Measurements from ENCODE around the gene PDIA4. TPM values are rescaled to one million over a fixed set of nuclear protein-coding genes. Genes with fewer than 3 reads are reported as not detected.

PDIA4 gene
- total and polyA plus RNA-seq, 4 experiments from 2014 or later: 82.8 to 125 (median 94.5) TPM

DNA sequence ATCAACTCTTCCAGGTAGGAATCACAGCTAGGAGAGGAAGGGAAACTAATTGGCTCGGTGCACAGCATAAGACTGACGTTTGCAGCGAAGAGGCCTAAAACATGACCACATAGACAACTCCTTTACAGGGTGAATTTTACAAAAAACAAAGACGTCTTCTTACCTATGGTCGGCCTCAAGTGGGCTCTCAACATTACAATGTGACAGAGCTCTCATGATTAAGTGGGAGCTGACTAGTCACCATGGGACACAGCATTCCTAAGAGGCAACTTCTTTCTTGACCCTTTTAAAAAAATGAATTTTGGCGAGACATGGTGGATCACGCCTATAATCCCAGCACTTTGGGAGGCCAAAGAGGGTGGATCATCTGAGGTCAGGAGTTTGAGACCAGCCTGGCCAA is 4.6 kb downstream of the PDIA4 start:
- Mint-ChIP-seq H3K4me3 (peak overlapping the region in 2 of 8 donors; percentile 8 to 26), H3K36me3 (peaks cover 13 to 43% of the 10 kb centered on the region in 2 donors)
- CTCF ChIA-PET (ENCODE audit: partially characterized antibody): interaction anchor here (2.6 to 8.6 kb wide), 2 partner anchors 18 to 42 kb away, joined by 11 to 84 read pairs; no protein-coding TSS in a partner anchor

DNA sequence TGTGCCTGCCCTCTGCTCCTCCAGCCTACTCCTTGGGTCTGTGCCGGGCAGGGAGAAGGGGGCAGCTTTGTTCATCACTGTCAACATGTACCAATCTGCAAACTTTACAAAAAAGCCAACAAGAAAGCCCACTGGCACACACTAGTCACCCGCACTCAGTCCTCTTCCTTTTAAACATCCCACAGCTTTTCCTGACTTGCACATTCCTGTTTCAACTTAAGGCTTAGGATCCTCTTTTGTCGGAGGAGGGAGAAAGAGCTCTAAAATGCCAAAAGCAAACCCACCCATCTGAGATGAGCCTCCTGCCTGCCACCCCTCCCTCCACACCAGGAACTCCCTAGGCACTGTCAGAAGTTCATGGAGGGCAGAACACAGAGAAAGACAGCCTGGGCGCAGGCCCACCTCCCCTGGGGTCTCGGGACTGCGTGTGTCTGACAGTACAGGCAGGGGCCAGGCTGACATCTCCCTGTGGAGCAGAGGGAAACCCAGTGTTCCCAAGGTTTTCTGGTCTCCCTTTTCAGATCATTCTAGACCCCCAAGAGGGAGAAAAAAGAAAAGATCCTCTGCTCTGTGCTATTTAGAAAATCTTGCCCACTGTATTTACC is 5.4 kb downstream of the PDIA4 start:
- H3K27me3 Mint-ChIP-seq: no peaks in the 10 kb centered on the region
- no peak overlapping the region for H3K4me3 Mint-ChIP-seq
- no peaks in the 10 kb centered on the region for H3K27me3 ChIP-seq (ENCODE audit: insufficient read depth, low read length)
- no peak overlapping the region for H3K27ac ChIP-seq (ENCODE audit: low read depth, low read length)
- CTCF ChIA-PET (ENCODE audit: partially characterized antibody): interaction anchor here (2.6 to 8.6 kb wide), 3 partner anchors 12 to 43 kb away, joined by 11 to 84 read pairs (median 11); no protein-coding TSS in a partner anchor
- no peaks in the 10 kb centered on the region for H3K9me3 ChIP-seq (ENCODE audit: control insufficient read depth in 1 of 2, low read length in 2 of 2)
- peaks cover 38 to 55% (median 46%) of the 10 kb centered on the region in 4 donors for H3K4me1 Mint-ChIP-seq
- peak overlapping the region in 5 of 7 donors; percentile 15 to 75 (median 61) for H3K27ac Mint-ChIP-seq
- intact Hi-C loops (cut with micrococcal nuclease): no loop called here
- no peak overlapping the region for H3K4me3 ChIP-seq (ENCODE audit: low read length in 2 of 2)
- no peak for DNase-seq
- peaks cover 0 to 2% (median 0%) of the 10 kb centered on the region in 8 donors for H3K9me3 Mint-ChIP-seq
- H3K36me3 ChIP-seq (ENCODE audit: insufficient read depth, low read length): peaks cover 12% of the 10 kb centered on the region
- POLR2A ChIA-PET (ENCODE audit: partially characterized antibody): interaction anchor here (1.4 kb wide), 1 partner anchor 35 kb away, joined by 3 read pairs; no protein-coding TSS in a partner anchor
- H3K36me3 Mint-ChIP-seq: peaks cover 13 to 42% of the 10 kb centered on the region in 2 donors
- peaks cover 27% of the 10 kb centered on the region for H3K4me1 ChIP-seq (ENCODE audit: insufficient read depth, low read length)

More for the DNA sequence above, 4.6 kb downstream of the PDIA4 start:
- POLR2A ChIA-PET (ENCODE audit: partially characterized antibody): interaction anchor here (0.8 to 1.4 kb wide), 2 partner anchors 17 to 36 kb away, joined by 3 read pairs; no protein-coding TSS in a partner anchor
- no peaks in the 10 kb centered on the region for H3K9me3 ChIP-seq (ENCODE audit: control insufficient read depth in 1 of 2, low read length in 2 of 2)
- H3K4me1 ChIP-seq (ENCODE audit: insufficient read depth, low read length): peaks cover 27% of the 10 kb centered on the region
- no peaks in the 10 kb centered on the region for H3K27me3 ChIP-seq (ENCODE audit: insufficient read depth, low read length)
- Mint-ChIP-seq H3K9me3 (peaks cover 0 to 2% (median 0%) of the 10 kb centered on the region in 8 donors), H3K4me1 (peaks cover 38 to 58% (median 48%) of the 10 kb centered on the region in 4 donors), H3K27ac (peak overlapping the region in 6 of 7 donors; percentile 4 to 54 (median 44)), H3K27me3 (no peaks in the 10 kb centered on the region)
- H3K4me3 ChIP-seq (ENCODE audit: low read length in 2 of 2): no peak overlapping the region
- peaks cover 12% of the 10 kb centered on the region for H3K36me3 ChIP-seq (ENCODE audit: insufficient read depth, low read length)
- H3K27ac ChIP-seq (ENCODE audit: low read depth, low read length): no peak overlapping the region
- intact Hi-C loops (cut with micrococcal nuclease): no loop called here
- DNase-seq: no peak

DNA sequence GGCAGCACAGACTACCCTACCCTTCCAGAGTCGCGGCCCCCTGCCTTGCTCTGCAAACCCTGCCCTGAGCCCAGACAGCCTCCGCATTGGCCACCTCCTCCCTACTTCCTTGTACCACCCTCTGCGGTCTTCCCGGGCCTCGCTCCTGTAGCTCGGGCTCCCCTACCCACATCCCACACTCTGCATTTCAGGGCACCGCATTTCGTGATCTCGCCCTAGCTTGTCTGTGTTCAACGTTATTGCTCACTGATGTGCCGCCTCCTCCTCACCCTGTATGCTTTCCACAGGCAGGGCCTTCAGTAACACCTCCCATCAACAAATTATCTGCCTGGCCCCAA is 6.6 kb downstream of the PDIA4 start:
- Histone ChIP-seq H3K27me3 (ENCODE audit: insufficient read depth, low read length) (no peaks in the 10 kb centered on the region), H3K27ac (ENCODE audit: low read depth, low read length) (no peak overlapping the region), H3K36me3 (ENCODE audit: insufficient read depth, low read length) (peaks cover 12% of the 10 kb centered on the region), H3K9me3 (ENCODE audit: control insufficient read depth in 1 of 2, low read length in 2 of 2) (no peaks in the 10 kb centered on the region), H3K4me1 (ENCODE audit: insufficient read depth, low read length) (peaks cover 16% of the 10 kb centered on the region), H3K4me3 (ENCODE audit: low read length in 2 of 2) (no peak overlapping the region)
- no peak for DNase-seq
- intact Hi-C loops (cut with micrococcal nuclease): no loop called here
- Mint-ChIP-seq H3K27ac (peak overlapping the region in 4 of 7 donors; percentile 30 to 84 (median 49)), H3K4me3 (no peak overlapping the region), H3K27me3 (no peaks in the 10 kb centered on the region), H3K4me1 (peaks cover 29 to 44% (median 37%) of the 10 kb centered on the region in 4 donors), H3K9me3 (peaks cover 0 to 2% (median 0%) of the 10 kb centered on the region in 8 donors), H3K36me3 (peaks cover 16 to 48% of the 10 kb centered on the region in 2 donors)
- ChIA-PET CTCF (ENCODE audit: partially characterized antibody) (interaction anchor here (0.9 to 2.6 kb wide), 5 partner anchors 11 to 44 kb away, joined by 3 to 11 read pairs (median 4); no protein-coding TSS in a partner anchor), POLR2A (ENCODE audit: partially characterized antibody) (no interaction called here)

DNA sequence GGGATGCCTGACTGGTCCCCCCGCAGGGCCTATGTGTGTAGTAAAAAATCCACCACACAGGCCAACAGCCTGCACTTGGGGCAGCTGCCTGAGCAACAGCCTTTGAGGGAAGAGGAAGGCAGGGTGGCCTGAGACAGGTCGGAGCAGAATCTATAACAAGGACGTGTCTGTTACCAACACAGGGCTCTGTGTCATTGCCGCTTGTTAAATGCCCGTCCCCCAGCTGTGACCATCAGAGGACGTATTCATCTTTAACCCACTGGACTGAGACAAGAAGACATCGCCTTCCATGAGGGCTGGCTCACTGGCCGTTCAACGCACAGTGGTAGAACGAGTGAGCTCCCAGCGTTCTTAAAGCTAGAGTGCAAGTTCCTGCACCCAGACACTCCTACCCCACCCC is 7.8 kb downstream of the PDIA4 start:
- peaks cover 0 to 2% (median 0%) of the 10 kb centered on the region in 8 donors for H3K9me3 Mint-ChIP-seq
- ChIA-PET CTCF (ENCODE audit: partially characterized antibody) (interaction anchor here (0.8 to 2.6 kb wide), 2 partner anchors 10 to 13 kb away, joined by 4 to 11 read pairs; no protein-coding TSS in a partner anchor), POLR2A (ENCODE audit: partially characterized antibody) (interaction anchor here (1.3 kb wide), 1 partner anchor 14 kb away, joined by 3 read pairs; no protein-coding TSS in a partner anchor)
- H3K27me3 Mint-ChIP-seq: no peaks in the 10 kb centered on the region
- Histone ChIP-seq H3K27ac (ENCODE audit: low read depth, low read length) (no peak overlapping the region), H3K4me3 (ENCODE audit: low read length in 2 of 2) (no peak overlapping the region), H3K36me3 (ENCODE audit: insufficient read depth, low read length) (peaks cover 18% of the 10 kb centered on the region), H3K9me3 (ENCODE audit: control insufficient read depth in 1 of 2, low read length in 2 of 2) (no peaks in the 10 kb centered on the region), H3K4me1 (ENCODE audit: insufficient read depth, low read length) (peaks cover 4% of the 10 kb centered on the region), H3K27me3 (ENCODE audit: insufficient read depth, low read length) (no peaks in the 10 kb centered on the region)
- DNase-seq: no peak
- intact Hi-C loops (cut with micrococcal nuclease): no loop called here
- peak overlapping the region in 1 of 8 donors; percentile 12 for H3K4me3 Mint-ChIP-seq
- H3K36me3 Mint-ChIP-seq: peaks cover 18 to 55% of the 10 kb centered on the region in 2 donors
- peaks cover 21 to 32% (median 27%) of the 10 kb centered on the region in 4 donors for H3K4me1 Mint-ChIP-seq
- H3K27ac Mint-ChIP-seq: peak overlapping the region in 2 of 7 donors; percentile 50 to 61

DNA sequence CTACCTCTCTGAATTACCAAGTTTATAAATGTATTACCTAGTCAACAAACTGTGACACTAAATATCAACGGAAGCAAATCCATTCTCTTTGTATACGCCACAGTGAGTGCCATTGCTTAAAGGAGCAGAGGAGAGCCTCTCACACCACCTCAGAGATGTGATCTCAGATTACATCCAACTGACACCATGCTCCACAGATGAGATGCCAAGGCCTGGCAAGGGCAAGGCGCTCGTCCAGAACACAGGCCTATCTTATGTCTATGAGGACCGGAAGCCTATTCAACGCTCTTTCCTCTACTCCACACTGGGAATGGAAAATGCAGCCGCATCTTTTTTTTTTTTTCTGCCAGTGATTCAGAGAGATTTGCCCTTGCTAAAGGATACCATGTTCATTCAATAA is 11.4 kb downstream of the PDIA4 start:
- Histone ChIP-seq H3K27ac (ENCODE audit: low read depth, low read length) (no peak overlapping the region), H3K9me3 (ENCODE audit: control insufficient read depth in 1 of 2, low read length in 2 of 2) (no peaks in the 10 kb centered on the region), H3K4me1 (ENCODE audit: insufficient read depth, low read length) (no peaks in the 10 kb centered on the region), H3K36me3 (ENCODE audit: insufficient read depth, low read length) (peaks cover 50% of the 10 kb centered on the region), H3K27me3 (ENCODE audit: insufficient read depth, low read length) (no peaks in the 10 kb centered on the region), H3K4me3 (ENCODE audit: low read length in 2 of 2) (no peak overlapping the region)
- intact Hi-C loops (cut with micrococcal nuclease): no loop called here
- Mint-ChIP-seq H3K4me1 (peaks cover 5 to 13% (median 10%) of the 10 kb centered on the region in 4 donors), H3K27ac (no peak overlapping the region), H3K36me3 (peaks cover 35 to 69% of the 10 kb centered on the region in 2 donors), H3K9me3 (peaks cover 0 to 2% (median 0%) of the 10 kb centered on the region in 8 donors), H3K4me3 (no peak overlapping the region), H3K27me3 (no peaks in the 10 kb centered on the region)
- ChIA-PET CTCF (ENCODE audit: partially characterized antibody) (no interaction called here), POLR2A (ENCODE audit: partially characterized antibody) (no interaction called here)
- no peak for DNase-seq

DNA sequence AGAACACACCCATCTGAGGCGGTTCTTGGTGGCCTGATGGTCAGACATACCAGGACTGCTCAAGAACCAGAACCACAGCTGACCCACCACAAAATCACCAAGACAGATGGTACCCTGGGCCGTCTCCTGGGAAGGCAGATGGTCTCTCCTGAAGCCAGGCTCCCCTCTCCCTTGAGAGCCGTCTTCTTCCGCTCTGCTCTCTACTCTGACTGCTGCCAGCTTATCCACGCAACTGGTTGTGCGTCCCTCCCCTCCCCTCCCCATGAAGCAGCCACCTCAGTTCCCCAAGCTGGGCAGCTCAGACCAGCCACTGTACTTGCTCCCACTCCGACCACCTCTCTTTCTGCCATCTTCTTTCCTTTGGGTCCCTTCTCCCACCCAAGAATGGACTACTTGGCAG is 14.0 kb downstream of the PDIA4 start:
- ChIA-PET POLR2A (ENCODE audit: partially characterized antibody) (no interaction called here), CTCF (ENCODE audit: partially characterized antibody) (interaction anchor here (0.9 kb wide), 1 partner anchor 9 kb away, joined by 5 read pairs; no protein-coding TSS in a partner anchor)
- Histone ChIP-seq H3K27ac (ENCODE audit: low read depth, low read length) (no peak overlapping the region), H3K36me3 (ENCODE audit: insufficient read depth, low read length) (peaks cover 65% of the 10 kb centered on the region), H3K9me3 (ENCODE audit: control insufficient read depth in 1 of 2, low read length in 2 of 2) (no peaks in the 10 kb centered on the region), H3K4me3 (ENCODE audit: low read length in 2 of 2) (no peak overlapping the region), H3K4me1 (ENCODE audit: insufficient read depth, low read length) (no peaks in the 10 kb centered on the region), H3K27me3 (ENCODE audit: insufficient read depth, low read length) (no peaks in the 10 kb centered on the region)
- DNase-seq: no peak
- no peak overlapping the region for H3K4me3 Mint-ChIP-seq
- peaks cover 0 to 6% (median 5%) of the 10 kb centered on the region in 4 donors for H3K4me1 Mint-ChIP-seq
- H3K27ac Mint-ChIP-seq: peak overlapping the region in 5 of 7 donors; percentile 29 to 60 (median 47)
- intact Hi-C loops (cut with micrococcal nuclease): no loop called here
- peaks cover 36 to 73% of the 10 kb centered on the region in 2 donors for H3K36me3 Mint-ChIP-seq
- no peaks in the 10 kb centered on the region for H3K27me3 Mint-ChIP-seq
- H3K9me3 Mint-ChIP-seq: no peaks in the 10 kb centered on the region

DNA sequence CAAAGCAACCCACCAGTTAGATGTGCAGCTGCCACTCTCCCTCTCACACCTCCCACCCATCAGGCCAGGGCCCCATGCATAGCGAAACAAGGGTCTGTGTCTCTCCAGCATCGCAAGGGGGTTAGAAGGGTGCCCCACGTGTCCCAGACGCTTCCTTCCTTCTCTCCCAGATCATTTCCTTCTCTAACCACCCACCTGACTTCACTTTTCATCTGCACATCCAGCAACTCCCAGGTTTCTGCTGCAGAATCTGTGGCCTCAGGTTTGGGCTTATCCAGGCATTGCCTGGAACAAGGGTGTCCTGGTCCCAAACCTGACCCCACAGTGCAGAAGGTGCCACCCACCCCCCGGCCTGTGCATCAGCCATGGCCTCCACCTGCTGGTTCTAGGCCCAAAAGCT is 14.4 kb downstream of the PDIA4 start:
- POLR2A ChIA-PET (ENCODE audit: partially characterized antibody): no interaction called here
- Mint-ChIP-seq H3K27me3 (no peaks in the 10 kb centered on the region), H3K9me3 (no peaks in the 10 kb centered on the region), H3K4me3 (no peak overlapping the region), H3K36me3 (peaks cover 32 to 72% of the 10 kb centered on the region in 2 donors), H3K4me1 (peaks cover 0 to 6% (median 5%) of the 10 kb centered on the region in 4 donors), H3K27ac (peak overlapping the region in 4 of 7 donors; percentile 51 to 81 (median 62))
- H3K36me3 ChIP-seq (ENCODE audit: insufficient read depth, low read length): peaks cover 63% of the 10 kb centered on the region
- H3K27ac ChIP-seq (ENCODE audit: low read depth, low read length): no peak overlapping the region
- CTCF ChIA-PET (ENCODE audit: partially characterized antibody): interaction anchor here (0.9 to 5.0 kb wide), 2 partner anchors 8 to 51 kb away, joined by 5 to 39 read pairs; no protein-coding TSS in a partner anchor
- intact Hi-C loops (cut with micrococcal nuclease): no loop called here
- H3K9me3 ChIP-seq (ENCODE audit: control insufficient read depth in 1 of 2, low read length in 2 of 2): no peaks in the 10 kb centered on the region
- no peaks in the 10 kb centered on the region for H3K27me3 ChIP-seq (ENCODE audit: insufficient read depth, low read length)
- H3K4me1 ChIP-seq (ENCODE audit: insufficient read depth, low read length): no peaks in the 10 kb centered on the region
- no peak overlapping the region for H3K4me3 ChIP-seq (ENCODE audit: low read length in 2 of 2)
- DNase-seq: no peak
